ENCODE results near the gene PDE4B. TPM values are rescaled to one million over a fixed set of nuclear protein-coding genes. Genes with fewer than 3 reads are reported as not detected.

PDE4B gene
- total RNA-seq, 1 experiment from 2014 or later = 2.6 TPM

DNA sequence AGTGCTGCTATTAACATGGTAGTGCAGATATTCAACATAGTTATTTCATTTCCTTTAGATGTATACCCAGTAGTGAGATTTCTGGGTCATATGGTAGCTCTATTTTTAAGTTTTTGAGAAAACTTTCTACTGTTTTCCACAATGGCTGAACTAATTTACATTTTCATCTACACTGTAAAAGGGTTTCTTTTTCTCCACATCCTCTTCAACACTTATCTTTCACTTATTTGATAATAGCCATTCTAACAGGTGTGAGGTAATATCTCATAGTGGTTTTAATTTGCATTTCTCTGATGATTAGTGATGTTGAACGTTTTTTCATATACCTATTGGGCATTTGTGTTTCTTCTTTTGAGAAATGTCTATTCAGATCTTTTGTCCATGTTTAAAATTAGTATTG is 149.8 kb downstream of the PDE4B start:
- DNase-seq = no peak
- Histone ChIP-seq H3K4me3 (no peak overlapping the region), H3K27ac (no peak overlapping the region), H3K36me3 (no peaks in the 10 kb centered on the region), H3K4me1 (no peaks in the 10 kb centered on the region), H3K9me3 (replicated peaks) (no peaks in the 10 kb centered on the region), H3K27me3 (no peaks in the 10 kb centered on the region)

DNA sequence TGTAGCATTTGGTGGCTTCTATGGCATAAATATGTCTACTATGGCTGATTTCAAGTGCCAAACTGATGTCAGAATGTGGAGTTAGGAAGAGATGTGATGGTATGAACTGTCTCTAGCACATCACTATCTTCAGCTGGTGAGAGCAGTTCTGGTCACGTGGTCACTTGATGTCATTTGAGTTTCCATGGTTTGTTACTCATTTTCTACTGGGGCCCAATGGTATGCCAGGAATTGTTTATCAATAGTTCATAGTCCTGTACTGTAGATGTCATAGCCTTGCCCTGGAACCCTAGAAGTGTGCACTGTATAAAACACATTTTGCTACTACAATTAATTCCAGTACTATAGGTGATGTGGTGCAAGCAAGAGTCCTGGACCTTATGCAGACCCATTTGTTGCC is 153.7 kb downstream of the PDE4B start:
- no peaks in the 10 kb centered on the region for H3K36me3 ChIP-seq
- H3K4me3 ChIP-seq = no peak overlapping the region
- no peaks in the 10 kb centered on the region for H3K27me3 ChIP-seq
- H3K9me3 ChIP-seq (replicated peaks) = no peaks in the 10 kb centered on the region
- DNase-seq = no peak
- H3K27ac ChIP-seq = no peak overlapping the region
- H3K4me1 ChIP-seq = no peaks in the 10 kb centered on the region

DNA sequence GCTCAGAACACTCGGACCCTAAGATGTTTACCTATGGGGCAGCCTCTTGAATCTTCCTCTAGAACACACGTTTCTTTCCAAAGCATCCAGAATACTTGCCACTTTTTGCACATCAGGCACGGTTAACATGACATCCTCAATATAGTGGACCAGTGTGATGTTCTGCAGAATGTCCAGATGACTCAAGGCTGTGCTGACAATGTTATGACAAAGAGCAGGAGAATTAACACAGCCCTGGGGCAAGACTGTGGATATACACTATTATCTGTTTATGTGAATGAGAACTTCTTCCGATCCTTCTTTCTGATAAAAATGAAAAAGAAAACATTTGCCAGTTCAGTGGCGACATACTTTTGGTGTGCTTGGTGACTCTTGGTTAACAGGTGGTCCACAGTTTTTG is 154.3 kb downstream of the PDE4B start:
- no peaks in the 10 kb centered on the region for H3K27me3 ChIP-seq
- H3K9me3 ChIP-seq (replicated peaks) = no peaks in the 10 kb centered on the region
- DNase-seq = no peak
- H3K4me1 ChIP-seq = no peaks in the 10 kb centered on the region
- H3K4me3 ChIP-seq = no peak overlapping the region
- no peak overlapping the region for H3K27ac ChIP-seq
- H3K36me3 ChIP-seq = no peaks in the 10 kb centered on the region

DNA sequence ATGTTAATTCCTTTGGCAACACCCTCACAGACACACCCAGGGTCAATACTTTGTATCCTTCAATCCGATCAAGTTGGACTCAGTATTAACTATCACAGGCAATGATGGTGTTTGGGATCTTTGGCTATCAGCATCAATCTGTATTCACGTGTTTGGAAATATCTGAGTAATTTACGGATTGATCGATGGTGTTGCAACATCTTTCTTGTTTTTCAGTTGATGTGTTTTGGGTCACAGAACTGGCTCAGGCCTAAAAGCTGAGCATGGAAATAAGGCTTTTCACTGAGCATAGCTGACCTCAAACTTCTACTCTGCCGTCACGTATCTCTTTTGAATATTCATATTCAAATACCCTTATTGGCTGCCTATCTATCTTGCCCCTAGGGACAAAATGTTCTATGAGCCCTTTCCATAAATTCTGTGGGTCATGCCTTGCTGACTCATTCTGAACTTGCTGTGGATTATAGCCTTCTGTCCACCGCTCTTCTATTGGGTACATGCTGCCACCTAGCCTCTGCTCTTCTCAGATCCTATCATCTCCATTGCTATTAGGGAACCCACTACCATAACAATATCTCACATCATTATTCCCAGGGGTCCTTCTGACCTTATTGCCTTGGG is 156.0 kb downstream of the PDE4B start:
- Histone ChIP-seq H3K27ac (no peak overlapping the region), H3K4me1 (no peaks in the 10 kb centered on the region), H3K27me3 (no peaks in the 10 kb centered on the region), H3K9me3 (replicated peaks) (no peaks in the 10 kb centered on the region), H3K4me3 (no peak overlapping the region), H3K36me3 (no peaks in the 10 kb centered on the region)
- DNase-seq = peak in 1 of 2 experiments; percentile 7

DNA sequence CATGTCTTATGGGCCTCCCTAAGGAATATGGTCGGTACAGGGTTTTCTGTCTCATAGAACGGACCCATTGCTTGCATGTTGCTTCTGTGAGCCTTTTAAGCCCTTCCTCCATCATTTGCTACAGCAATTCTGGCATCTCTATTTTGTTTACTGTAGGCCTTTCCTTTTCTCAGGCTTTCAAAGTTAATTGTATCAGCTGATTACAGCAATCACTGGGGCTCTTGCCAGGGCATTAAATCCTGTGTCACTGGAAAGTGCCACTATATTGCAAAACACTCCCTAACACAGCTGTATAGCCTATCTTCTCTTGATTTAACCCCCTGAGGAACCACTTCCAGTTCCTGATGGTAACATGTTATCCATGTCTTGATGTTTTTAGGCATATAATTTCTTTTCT is 156.5 kb downstream of the PDE4B start:
- Histone ChIP-seq H3K27ac (no peak overlapping the region), H3K4me1 (no peaks in the 10 kb centered on the region), H3K36me3 (no peaks in the 10 kb centered on the region), H3K9me3 (replicated peaks) (no peaks in the 10 kb centered on the region), H3K27me3 (no peaks in the 10 kb centered on the region), H3K4me3 (no peak overlapping the region)
- DNase-seq = no peak

DNA sequence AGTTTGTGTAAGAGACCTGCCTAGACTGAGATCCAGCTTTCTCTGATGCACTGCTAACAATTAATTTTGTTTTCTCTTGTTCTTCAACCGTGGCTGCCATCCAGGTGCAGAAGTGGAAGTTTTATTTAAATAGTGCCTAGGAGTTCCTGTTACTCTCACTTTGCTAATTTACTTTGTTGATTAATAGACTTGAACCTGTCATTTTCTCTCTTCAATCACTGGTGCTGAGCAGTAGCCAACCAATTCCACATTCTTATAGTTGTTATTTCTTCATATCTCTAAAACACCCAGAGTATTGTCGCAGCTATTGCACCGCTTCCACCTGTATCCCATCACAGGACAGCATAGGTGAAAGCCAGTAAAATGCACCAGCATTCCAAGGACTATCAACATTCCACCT is 157.2 kb downstream of the PDE4B start:
- Histone ChIP-seq H3K4me1 (no peaks in the 10 kb centered on the region), H3K27ac (no peak overlapping the region), H3K27me3 (no peaks in the 10 kb centered on the region), H3K36me3 (no peaks in the 10 kb centered on the region), H3K4me3 (no peak overlapping the region), H3K9me3 (replicated peaks) (no peaks in the 10 kb centered on the region)
- DNase-seq = no peak

DNA sequence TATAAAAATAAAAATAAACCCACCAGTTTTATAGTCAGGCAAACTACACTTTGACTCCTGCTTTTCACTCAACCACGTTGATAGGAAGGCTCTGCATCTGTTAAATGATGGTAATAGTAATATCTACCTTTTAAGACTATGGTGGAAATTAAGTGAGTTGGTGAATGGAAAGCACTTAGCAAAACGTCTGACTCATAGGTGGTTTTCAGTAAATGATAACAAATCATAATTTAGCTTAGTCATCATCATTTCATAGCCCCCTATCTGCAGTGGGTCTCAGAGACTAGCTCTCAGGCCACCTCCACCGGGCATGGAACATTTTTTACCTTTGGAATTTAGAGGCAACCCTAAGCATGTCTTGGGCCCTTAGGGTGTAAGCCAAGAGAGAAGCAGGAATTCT is 160.0 kb downstream of the PDE4B start:
- Histone ChIP-seq H3K27ac (no peak overlapping the region), H3K36me3 (no peaks in the 10 kb centered on the region), H3K4me3 (no peak overlapping the region), H3K4me1 (no peaks in the 10 kb centered on the region), H3K27me3 (no peaks in the 10 kb centered on the region), H3K9me3 (replicated peaks) (no peaks in the 10 kb centered on the region)
- no peak for DNase-seq

DNA sequence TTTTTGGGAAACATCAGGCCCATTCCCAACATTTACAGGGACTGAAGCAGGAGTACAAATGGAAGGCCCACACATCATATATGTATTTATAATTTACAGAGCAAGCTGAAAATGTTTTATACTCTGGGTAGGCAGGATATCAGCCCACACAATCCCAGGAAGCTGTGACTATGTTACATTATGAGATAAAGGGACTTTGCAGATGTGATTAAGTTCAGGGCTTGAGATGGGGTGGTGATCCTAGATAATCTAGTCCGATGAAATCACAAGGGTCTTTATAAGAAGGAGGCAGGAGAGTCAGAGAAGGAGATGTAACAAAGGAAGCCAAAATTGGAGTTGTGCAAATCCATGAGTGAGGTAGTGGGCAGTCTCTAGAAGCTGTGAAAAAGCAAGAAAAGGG is 160.5 kb downstream of the PDE4B start:
- Histone ChIP-seq H3K36me3 (no peaks in the 10 kb centered on the region), H3K9me3 (replicated peaks) (no peaks in the 10 kb centered on the region), H3K4me3 (no peak overlapping the region), H3K4me1 (no peaks in the 10 kb centered on the region), H3K27me3 (no peaks in the 10 kb centered on the region), H3K27ac (no peak overlapping the region)
- no peak for DNase-seq

DNA sequence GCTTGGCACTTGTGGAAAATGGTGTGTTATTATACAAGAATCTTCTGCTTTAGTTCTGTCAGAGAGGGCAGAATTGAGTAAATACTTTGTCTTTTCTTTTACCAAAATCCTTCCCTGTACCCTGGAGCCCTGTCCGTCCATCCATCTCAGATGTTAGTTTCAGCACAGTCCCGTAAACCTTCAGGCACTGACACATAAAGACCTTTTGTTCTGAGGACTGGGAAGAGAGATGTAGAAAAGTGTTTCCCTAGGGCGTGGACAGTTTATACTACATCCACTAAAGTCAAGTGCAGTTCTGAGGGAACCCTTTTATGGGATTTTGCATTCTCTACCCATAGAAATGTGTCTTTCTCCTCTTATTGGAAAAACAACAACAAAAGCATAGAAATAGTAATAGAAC is 162.4 kb downstream of the PDE4B start:
- no peaks in the 10 kb centered on the region for H3K27me3 ChIP-seq
- DNase-seq = peak in 1 of 2 experiments; percentile 26
- no peaks in the 10 kb centered on the region for H3K9me3 ChIP-seq (replicated peaks)
- H3K27ac ChIP-seq = no peak overlapping the region
- H3K4me1 ChIP-seq = no peaks in the 10 kb centered on the region
- no peak overlapping the region for H3K4me3 ChIP-seq
- H3K36me3 ChIP-seq = no peaks in the 10 kb centered on the region

DNA sequence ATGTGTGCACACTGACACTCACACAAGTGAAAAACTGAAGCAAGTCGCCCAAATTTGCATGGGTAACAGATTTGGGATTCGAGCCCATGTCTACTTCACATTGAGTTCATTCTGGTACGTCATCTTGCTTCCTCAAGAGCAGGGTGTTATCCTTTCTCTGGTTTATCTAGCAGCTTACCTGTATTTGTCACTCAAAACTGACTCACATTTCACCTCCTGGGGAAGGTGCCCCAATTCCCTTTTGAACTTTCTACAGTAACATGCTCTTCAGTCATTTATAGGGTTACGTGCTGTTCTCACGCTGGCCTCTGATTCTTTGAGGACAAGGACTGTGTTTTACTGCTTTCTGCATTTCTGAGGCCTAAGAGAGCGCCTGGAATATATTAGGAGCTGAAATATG is 162.8 kb downstream of the PDE4B start:
- Histone ChIP-seq H3K4me3 (no peak overlapping the region), H3K4me1 (no peaks in the 10 kb centered on the region), H3K27ac (no peak overlapping the region), H3K36me3 (no peaks in the 10 kb centered on the region), H3K27me3 (no peaks in the 10 kb centered on the region), H3K9me3 (replicated peaks) (no peaks in the 10 kb centered on the region)
- DNase-seq = no peak

DNA sequence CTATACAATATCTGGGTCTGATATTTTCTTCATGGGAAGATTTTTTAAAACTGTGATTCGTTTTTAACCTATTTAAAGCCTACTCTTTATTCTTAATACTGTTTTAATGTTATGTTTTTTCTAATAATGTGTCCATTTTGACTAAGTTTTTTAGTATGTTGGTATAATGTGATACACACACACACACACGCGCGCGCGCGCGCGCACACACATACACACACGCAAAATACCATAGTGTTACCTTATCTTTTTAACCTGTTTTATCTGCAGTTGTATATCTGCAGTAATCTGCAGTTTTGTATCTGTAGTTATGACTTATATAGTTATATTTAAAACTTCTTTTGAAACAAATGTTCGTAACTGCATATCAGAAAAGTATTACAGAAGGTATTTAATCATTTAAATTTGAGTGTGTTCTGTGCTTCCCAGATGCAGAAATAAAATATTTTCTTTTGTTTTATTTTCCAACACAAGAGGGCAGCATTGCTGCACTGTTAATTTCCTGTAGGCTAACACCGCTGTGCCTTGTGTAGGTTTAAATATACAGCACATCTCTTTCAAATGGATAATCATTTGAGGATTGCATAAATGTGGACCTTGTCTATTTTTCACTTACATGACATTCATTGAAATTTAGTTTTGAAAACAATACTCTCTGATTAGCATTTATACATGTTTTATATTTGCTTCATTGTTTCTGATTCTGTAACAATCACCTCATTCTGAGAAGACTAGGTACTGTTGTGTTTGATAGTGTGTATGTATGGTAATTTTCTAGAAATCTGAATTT is 166.1 kb downstream of the PDE4B start:
- Histone ChIP-seq H3K4me1 (no peaks in the 10 kb centered on the region), H3K36me3 (no peaks in the 10 kb centered on the region), H3K27ac (no peak overlapping the region), H3K27me3 (no peaks in the 10 kb centered on the region), H3K9me3 (replicated peaks) (no peaks in the 10 kb centered on the region), H3K4me3 (no peak overlapping the region)
- DNase-seq = peak in 1 of 2 experiments; percentile 66

DNA sequence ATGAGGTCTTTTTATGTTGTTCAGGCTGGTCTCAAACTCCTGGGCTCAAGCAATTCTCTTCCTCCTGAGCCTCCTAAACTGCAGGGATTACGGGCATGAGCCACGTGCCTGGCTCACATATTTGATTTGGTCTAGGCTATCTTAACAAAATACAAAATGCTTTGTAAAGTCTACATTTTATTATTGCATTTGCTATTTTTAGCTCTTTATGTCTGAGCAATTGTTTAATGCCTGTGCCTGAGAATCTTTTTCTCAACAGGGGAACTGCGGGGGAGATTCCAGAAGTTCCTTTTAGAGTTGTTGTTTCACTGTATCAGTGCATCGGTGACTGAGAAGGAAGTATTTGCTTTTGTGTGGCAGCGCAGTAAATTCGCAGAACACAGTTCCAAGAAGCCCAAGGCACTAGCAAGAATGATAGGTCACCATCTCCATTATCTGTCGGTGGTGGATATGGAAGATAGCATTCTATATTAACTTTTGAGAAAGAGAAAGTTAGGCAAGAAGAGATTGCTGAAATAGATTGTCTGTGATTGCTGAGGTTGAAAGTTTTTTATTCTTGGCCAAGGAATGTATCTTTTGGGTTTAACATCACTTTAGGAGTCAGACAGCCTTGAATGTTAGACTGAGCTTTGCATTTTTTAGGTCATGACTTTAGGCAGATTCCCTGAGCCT is 167.3 kb downstream of the PDE4B start:
- DNase-seq = no peak
- H3K36me3 ChIP-seq = no peaks in the 10 kb centered on the region
- H3K4me3 ChIP-seq = no peak overlapping the region
- H3K27me3 ChIP-seq = no peaks in the 10 kb centered on the region
- H3K4me1 ChIP-seq = no peaks in the 10 kb centered on the region
- H3K9me3 ChIP-seq (replicated peaks) = no peaks in the 10 kb centered on the region
- no peak overlapping the region for H3K27ac ChIP-seq

DNA sequence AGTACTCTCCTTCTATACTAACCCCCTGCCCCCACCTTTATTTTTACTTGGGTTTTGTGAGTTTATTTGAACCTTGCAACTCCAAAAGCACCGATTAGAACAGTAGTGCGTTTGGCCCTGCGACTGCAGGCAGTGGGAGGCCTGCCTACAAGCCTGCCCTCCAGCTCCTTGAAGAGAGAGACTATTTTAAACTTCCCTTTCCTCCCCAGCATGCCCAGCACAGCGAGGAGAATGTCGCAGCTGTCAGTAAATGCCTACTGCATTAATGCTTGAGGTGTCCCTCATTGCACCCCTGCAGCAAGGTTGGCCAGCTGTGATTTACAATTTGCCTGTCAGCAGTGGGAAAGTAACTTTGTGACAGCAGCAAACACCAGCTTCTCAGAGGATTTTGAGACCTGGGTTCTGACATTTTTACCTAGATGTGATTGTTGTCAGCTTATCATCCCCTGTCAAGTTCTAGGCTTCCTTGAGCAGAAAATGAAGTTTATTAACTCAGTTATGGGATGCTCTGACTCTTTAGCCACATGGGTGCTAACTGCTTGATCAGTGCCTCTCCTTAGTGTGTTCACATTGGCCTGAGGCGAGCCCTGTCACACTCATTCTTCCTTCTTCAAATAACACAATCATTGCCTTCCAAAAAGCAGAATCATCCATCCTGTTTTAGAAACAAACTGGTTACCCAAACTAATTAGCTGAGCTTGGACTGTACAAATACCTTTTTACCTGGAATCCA is 170.6 kb downstream of the PDE4B start:
- Histone ChIP-seq H3K27ac (no peak overlapping the region), H3K9me3 (replicated peaks) (no peaks in the 10 kb centered on the region), H3K27me3 (no peaks in the 10 kb centered on the region), H3K4me1 (no peaks in the 10 kb centered on the region), H3K36me3 (no peaks in the 10 kb centered on the region), H3K4me3 (no peak overlapping the region)
- peak; percentile 25 to 51 for DNase-seq

DNA sequence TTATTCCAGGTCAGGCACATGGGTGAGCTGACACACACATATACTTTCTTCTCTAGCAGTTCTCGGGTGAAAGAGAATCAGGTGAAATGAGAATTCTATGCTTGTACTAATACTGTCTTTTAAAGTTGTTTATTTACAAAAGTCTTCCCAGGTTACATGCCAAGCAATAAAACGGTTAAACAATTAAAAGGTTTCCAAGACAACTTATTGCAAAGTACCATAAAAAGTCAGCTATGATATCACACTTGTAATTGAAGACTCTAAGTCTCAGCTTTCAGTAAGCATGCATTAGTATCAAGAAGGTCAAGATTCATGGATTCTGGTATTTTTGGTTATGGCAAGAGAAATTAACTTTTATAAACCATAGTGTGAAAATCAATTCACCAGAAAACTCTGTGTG is 171.4 kb downstream of the PDE4B start:
- Histone ChIP-seq H3K4me3 (no peak overlapping the region), H3K4me1 (no peaks in the 10 kb centered on the region), H3K36me3 (no peaks in the 10 kb centered on the region), H3K27me3 (no peaks in the 10 kb centered on the region), H3K27ac (no peak overlapping the region), H3K9me3 (replicated peaks) (no peaks in the 10 kb centered on the region)
- no peak for DNase-seq
